Cardiac muscle cell (in vitro differentiated cells and primary cell): ENCODE measurements around the gene PLD2. TPM values are rescaled to one million over a fixed set of nuclear protein-coding genes. Genes with fewer than 3 reads are reported as not detected.
A peak's percentile ranks its signal among the peaks of the same experiment; 100 is the strongest.

Source experiments
- DNase-seq, 2 donors: peaks; one replicate each; pipeline versions ENCODE4 v3.0.0 to v3.0.0-alpha.2; 2010 to 2017; ENCODE audit warnings: low read depth in 1 of 2, low spot score in 1 of 2
- H3K27ac ChIP-seq: fragments of 200-600 bp; sonication (generic); 2 replicates; pipeline ENCODE4 v1.5.1; 2016
- H3K27me3 ChIP-seq: fragments of 200-600 bp; sonication (generic); 2 replicates; pipeline ENCODE4 v1.6.0; 2016; ENCODE audit warnings: control low read depth
- H3K36me3 ChIP-seq: fragments of 200-600 bp; sonication (generic); 2 replicates; pipeline ENCODE4 v1.5.1; 2016; ENCODE audit warnings: control low read depth
- H3K4me1 ChIP-seq: fragments of 200-600 bp; sonication (generic); 2 replicates; pipeline ENCODE4 v1.8.1; 2017; ENCODE audit warnings: low read depth, mild to moderate bottlenecking, mixed run types
- H3K4me3 ChIP-seq: fragments of 200-600 bp; sonication (generic); 2 replicates; pipeline ENCODE4 v1.5.1; 2016; ENCODE audit warnings: mild to moderate bottlenecking
- H3K9me3 ChIP-seq: fragments of 200-600 bp; sonication (generic); 2 replicates; pipeline ENCODE4 v1.5.1; 2017; ENCODE audit warnings: low read depth, mild to moderate bottlenecking, control low read depth
- CTCF ChIP-seq: IDR thresholded peaks from 2 replicates; pipeline ENCODE4 v1.5.1; 2012; ENCODE audit warnings: low read depth, mild to moderate bottlenecking, low read length
- polyA plus RNA-seq: library from polyadenylated mRNA; unstranded; fragments of >200 nt; fragmentation: Nextera tagmentation; extraction: Ambion mirVana; gene quantifications from 2 replicates; pipeline ENCODE4 v1.2.1, GENCODE V29; 2016
- total RNA-seq: library from RNA; depleted of rRNA; stranded (reverse); fragments of >200 nt; gene quantifications from 2 replicates; pipeline ENCODE4 v1.2.3, GENCODE V29; 2016

The PLD2 gene
- total and polyA plus RNA-seq, 2 experiments from 2014 or later = 15.0 to 16.8 TPM

GRCh38 chr17:4795168-4795567, 11.8 kb upstream of the PLD2 start:
- Histone ChIP-seq H3K36me3 (no peaks in the 10 kb centered on the region), H3K9me3 (no peaks in the 10 kb centered on the region), H3K4me3 (no peak overlapping the region), H3K4me1 (no peaks in the 10 kb centered on the region), H3K27me3 (no peaks in the 10 kb centered on the region), H3K27ac (no peak overlapping the region)
- no peak for DNase-seq
- TF ChIP-seq CTCF = no peak

- TF ChIP-seq CTCF = no peak
- peak; percentile 45 to 52 for DNase-seq
- H3K4me1 ChIP-seq = no peaks in the 10 kb centered on the region
Measured at GRCh38 chr17:4796552-4796920, 10.4 kb upstream of the PLD2 start.

GRCh38 chr17:4800462-4801196, 6.3 kb upstream of the PLD2 start:
- Histone ChIP-seq H3K27me3 (no peaks in the 10 kb centered on the region), H3K4me3 (no peak overlapping the region), H3K27ac (no peak overlapping the region), H3K9me3 (no peaks in the 10 kb centered on the region), H3K36me3 (no peaks in the 10 kb centered on the region), H3K4me1 (no peaks in the 10 kb centered on the region)
- no peak for DNase-seq
- TF ChIP-seq CTCF = no peak

More at GRCh38 chr17:4796552-4796920, 10.4 kb upstream of the PLD2 start:
- H3K27me3 ChIP-seq = no peaks in the 10 kb centered on the region
- H3K27ac ChIP-seq = peak overlapping the region; percentile 79
- H3K9me3 ChIP-seq = no peaks in the 10 kb centered on the region
- peak overlapping the region; percentile 85 for H3K4me3 ChIP-seq
- no peaks in the 10 kb centered on the region for H3K36me3 ChIP-seq

GRCh38 chr17:4802228-4802627, 4.7 kb upstream of the PLD2 start, which contains the start of gene C17orf114:
TSS of gene C17orf114 (minus strand) at chr17:4802328.
- no peak for TF ChIP-seq CTCF
- no peaks in the 10 kb centered on the region for H3K27me3 ChIP-seq
- H3K27ac ChIP-seq = no peak within 1 kb of the TSS
- no peaks in the 10 kb centered on the region for H3K9me3 ChIP-seq
- H3K36me3 ChIP-seq = no peaks in the 10 kb centered on the region
- DNase-seq = no peak
- H3K4me1 ChIP-seq = no peaks in the 10 kb centered on the region
- no peak within 1 kb of the TSS for H3K4me3 ChIP-seq

GRCh38 chr17:4806456-4806776, 536 bp upstream of the PLD2 start:
- H3K27me3 ChIP-seq = no peaks in the 10 kb centered on the region
- no peak for TF ChIP-seq CTCF
- peak in 1 of 2 donors; percentile 7 for DNase-seq

More at GRCh38 chr17:4806456-4806776, 536 bp upstream of the PLD2 start:
- Histone ChIP-seq H3K36me3 (no peaks in the 10 kb centered on the region), H3K9me3 (no peaks in the 10 kb centered on the region), H3K4me1 (no peaks in the 10 kb centered on the region), H3K27ac (no peak overlapping the region), H3K4me3 (peak overlapping the region; percentile 52)
